GM18499 (cell line): ENCODE measurements around the gene RGS8.

Experiments
- ATAC-seq: cut with Tn5 transposase; IDR thresholded peaks from one replicate; pipeline ENCODE4 v1.9.1; 2021; ENCODE audit warnings: moderate number of reproducible peaks; ENCODE audit not compliant: insufficient read depth, unreplicated experiment

RGS8 gene

GRCh38 chr1:182674346-182675246 is 9.8 kb downstream of the RGS8 start:
- no peak for ATAC-seq

- ATAC-seq: no peak
Observed at GRCh38 chr1:182672487-182672836, 11.9 kb downstream of the RGS8 start.

GRCh38 chr1:182671750-182672486 is 12.5 kb downstream of the RGS8 start:
- no peak for ATAC-seq

- no peak for ATAC-seq
Observed at GRCh38 chr1:182670032-182670749, 14.2 kb downstream of the RGS8 start.

GRCh38 chr1:182669266-182669665 is 15.1 kb downstream of the RGS8 start:
- no peak for ATAC-seq

- ATAC-seq: no peak
Observed at GRCh38 chr1:182668521-182669054, 15.8 kb downstream of the RGS8 start.

- ATAC-seq: no peak
Observed at GRCh38 chr1:182667848-182668505, 16.4 kb downstream of the RGS8 start.

GRCh38 chr1:182666706-182667105 is 17.7 kb downstream of the RGS8 start:
- ATAC-seq: no peak

- no peak for ATAC-seq
Observed at GRCh38 chr1:182664296-182664695, 20.1 kb downstream of the RGS8 start.

- no peak for ATAC-seq
Observed at GRCh38 chr1:182662956-182663355, 21.4 kb downstream of the RGS8 start.

GRCh38 chr1:182662121-182662890 is 22.1 kb downstream of the RGS8 start:
- ATAC-seq: no peak

GRCh38 chr1:182658055-182658454 is 26.3 kb downstream of the RGS8 start:
- ATAC-seq: no peak

- no peak for ATAC-seq
Observed at GRCh38 chr1:182656842-182657397, 27.5 kb downstream of the RGS8 start.

GRCh38 chr1:182653986-182654385 is 30.4 kb downstream of the RGS8 start:
- no peak for ATAC-seq

- no peak for ATAC-seq
Observed at GRCh38 chr1:182652933-182653332, 31.5 kb downstream of the RGS8 start.

- ATAC-seq: no peak
Observed at GRCh38 chr1:182651339-182651724, 33.1 kb downstream of the RGS8 start.

- no peak for ATAC-seq
Observed at GRCh38 chr1:182650678-182651338, 33.6 kb downstream of the RGS8 start.

GRCh38 chr1:182649041-182649440 is 35.3 kb downstream of the RGS8 start:
- peak; percentile 50 for ATAC-seq

- ATAC-seq: no peak
Observed at GRCh38 chr1:182646739-182647138, 37.6 kb downstream of the RGS8 start.
